Measurements from ENCODE around the gene ACKR3. TPM values are rescaled to one million over a fixed set of nuclear protein-coding genes. Genes with fewer than 3 reads are reported as not detected.

ACKR3 gene
- total and polyA plus RNA-seq, 10 of the 15 experiments (the other 5 are each of a cell fraction or from before 2014, with no cell fraction given), result 3.0 to 154 (median 6.4) TPM

DNA sequence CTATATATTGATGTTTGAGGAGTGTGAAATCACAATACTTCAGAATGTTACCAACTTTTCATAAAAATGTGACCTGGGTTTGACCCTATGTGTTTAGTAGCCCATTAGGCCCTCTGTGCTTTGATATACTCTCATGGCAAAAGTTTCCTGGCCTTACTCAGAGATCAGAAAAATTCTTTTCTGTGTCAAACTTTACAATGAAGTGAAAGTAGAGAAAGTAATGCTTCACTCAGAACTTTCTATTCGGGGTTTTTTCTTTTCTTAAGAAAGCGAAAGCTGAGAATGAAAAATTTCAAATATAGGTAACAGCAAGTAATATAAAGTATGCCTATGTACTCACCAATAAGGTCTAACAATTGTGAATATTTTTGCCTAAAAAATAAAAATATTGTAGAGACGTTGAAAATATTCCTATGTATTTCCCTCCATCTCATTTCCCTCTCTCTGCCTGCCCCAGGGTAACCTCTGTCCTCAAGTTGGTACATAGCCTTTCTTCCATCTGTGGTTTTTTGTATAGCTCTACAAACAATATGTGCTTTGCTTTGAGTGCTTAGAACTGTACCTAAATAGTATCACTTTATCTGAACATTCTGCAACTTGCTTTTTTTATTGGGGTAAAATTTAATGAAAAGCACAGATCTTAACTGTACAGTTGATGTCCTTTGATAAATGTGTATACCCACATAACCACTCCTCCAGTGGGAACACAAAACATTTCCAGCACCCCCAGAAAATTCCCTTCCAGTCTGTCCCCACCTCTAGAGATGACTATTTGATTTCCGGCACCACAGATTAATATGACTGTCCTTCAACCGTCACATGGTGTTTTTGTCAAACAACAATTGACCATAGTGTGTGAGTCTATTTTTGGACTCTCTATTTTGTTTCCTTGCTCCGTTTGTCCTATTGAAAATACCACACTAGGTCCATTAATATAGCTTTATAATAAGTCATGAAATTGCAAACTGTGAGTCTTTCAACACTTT is 10.3 kb upstream of the ACKR3 start (continued):
- TF ChIP-seq, protein P1, sequence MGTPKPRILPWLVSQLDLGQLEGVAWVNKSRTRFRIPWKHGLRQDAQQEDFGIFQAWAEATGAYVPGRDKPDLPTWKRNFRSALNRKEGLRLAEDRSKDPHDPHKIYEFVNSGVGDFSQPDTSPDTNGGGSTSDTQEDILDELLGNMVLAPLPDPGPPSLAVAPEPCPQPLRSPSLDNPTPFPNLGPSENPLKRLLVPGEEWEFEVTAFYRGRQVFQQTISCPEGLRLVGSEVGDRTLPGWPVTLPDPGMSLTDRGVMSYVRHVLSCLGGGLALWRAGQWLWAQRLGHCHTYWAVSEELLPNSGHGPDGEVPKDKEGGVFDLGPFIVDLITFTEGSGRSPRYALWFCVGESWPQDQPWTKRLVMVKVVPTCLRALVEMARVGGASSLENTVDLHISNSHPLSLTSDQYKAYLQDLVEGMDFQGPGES (IDR thresholded peaks at IDR 0.05), result no peak
- TF ChIP-seq, protein P2, sequence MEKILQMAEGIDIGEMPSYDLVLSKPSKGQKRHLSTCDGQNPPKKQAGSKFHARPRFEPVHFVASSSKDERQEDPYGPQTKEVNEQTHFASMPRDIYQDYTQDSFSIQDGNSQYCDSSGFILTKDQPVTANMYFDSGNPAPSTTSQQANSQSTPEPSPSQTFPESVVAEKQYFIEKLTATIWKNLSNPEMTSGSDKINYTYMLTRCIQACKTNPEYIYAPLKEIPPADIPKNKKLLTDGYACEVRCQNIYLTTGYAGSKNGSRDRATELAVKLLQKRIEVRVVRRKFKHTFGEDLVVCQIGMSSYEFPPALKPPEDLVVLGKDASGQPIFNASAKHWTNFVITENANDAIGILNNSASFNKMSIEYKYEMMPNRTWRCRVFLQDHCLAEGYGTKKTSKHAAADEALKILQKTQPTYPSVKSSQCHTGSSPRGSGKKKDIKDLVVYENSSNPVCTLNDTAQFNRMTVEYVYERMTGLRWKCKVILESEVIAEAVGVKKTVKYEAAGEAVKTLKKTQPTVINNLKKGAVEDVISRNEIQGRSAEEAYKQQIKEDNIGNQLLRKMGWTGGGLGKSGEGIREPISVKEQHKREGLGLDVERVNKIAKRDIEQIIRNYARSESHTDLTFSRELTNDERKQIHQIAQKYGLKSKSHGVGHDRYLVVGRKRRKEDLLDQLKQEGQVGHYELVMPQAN (conservative IDR thresholded peaks at IDR 0.05), result no peak
- TF ChIP-seq MTA3 (IDR thresholded peaks at IDR 0.05; ENCODE audit: borderline replicate concordance, low read length) (peak; percentile 86; the same call in 1 of the 2 replicates), ZSCAN29 (IDR thresholded peaks at IDR 0.05) (no peak), EZH2 (IDR thresholded peaks at IDR 0.05; ENCODE audit: borderline replicate concordance, control insufficient read depth, low read depth, low read length) (no peak), YBX1 (IDR thresholded peaks at IDR 0.05) (no peak), FOXK2 (IDR thresholded peaks at IDR 0.05) (no peak), NR2F1 (conservative IDR thresholded peaks at IDR 0.05) (0 out of 2 replicates have a peak, but pooled peaks have one; percentile 54), TBL1XR1 (IDR thresholded peaks at IDR 0.05; ENCODE audit: low read depth, low read length) (peak; percentile 86), NRF1 (conservative IDR thresholded peaks at IDR 0.05; ENCODE audit: low read depth, low read length) (no peak), SP1 (IDR thresholded peaks at IDR 0.05; ENCODE audit: low read depth, low read length) (peak; percentile 33), TCF7 (IDR thresholded peaks at IDR 0.05; ENCODE audit: borderline replicate concordance) (peak; percentile 52; the same call in 1 of the 2 replicates), ZNF274 (IDR thresholded peaks at IDR 0.05; ENCODE audit: insufficient read depth, insufficient read length) (no peak), NFIC (IDR thresholded peaks at IDR 0.05; ENCODE audit: low read depth, low read length) (peak; percentile 93), ATF7 (IDR thresholded peaks at IDR 0.05; ENCODE audit: low read depth) (no peak; the same call in 1 of the 2 replicates), CEBPB (IDR thresholded peaks at IDR 0.05; ENCODE audit: borderline replicate concordance in 1 of 2, low read depth in 2 of 2, low read length in 2 of 2) (peak in 1 of 2 experiments; percentile 80; a peak in 1 of 4 replicates), HDAC2 (IDR thresholded peaks at IDR 0.05) (no peak), CBX3 (IDR thresholded peaks at IDR 0.05; ENCODE audit: borderline replicate concordance, low read depth) (no peak), MYB (IDR thresholded peaks at IDR 0.05; ENCODE audit: borderline replicate concordance, low read depth, low read length) (no peak), TARDBP (IDR thresholded peaks at IDR 0.05; ENCODE audit: borderline replicate concordance) (no peak), SREBF2 (IDR thresholded peaks at IDR 0.05; ENCODE audit: low read length) (no peak), KLF5 (IDR thresholded peaks at IDR 0.05; ENCODE audit: partially characterized antibody) (no peak), NBN (IDR thresholded peaks at IDR 0.05) (0 out of 2 replicates have a peak, but pooled peaks have one; percentile 54)
- TF ChIP-seq, protein P3, sequence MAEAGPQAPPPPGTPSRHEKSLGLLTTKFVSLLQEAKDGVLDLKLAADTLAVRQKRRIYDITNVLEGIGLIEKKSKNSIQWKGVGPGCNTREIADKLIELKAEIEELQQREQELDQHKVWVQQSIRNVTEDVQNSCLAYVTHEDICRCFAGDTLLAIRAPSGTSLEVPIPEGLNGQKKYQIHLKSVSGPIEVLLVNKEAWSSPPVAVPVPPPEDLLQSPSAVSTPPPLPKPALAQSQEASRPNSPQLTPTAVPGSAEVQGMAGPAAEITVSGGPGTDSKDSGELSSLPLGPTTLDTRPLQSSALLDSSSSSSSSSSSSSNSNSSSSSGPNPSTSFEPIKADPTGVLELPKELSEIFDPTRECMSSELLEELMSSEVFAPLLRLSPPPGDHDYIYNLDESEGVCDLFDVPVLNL (IDR thresholded peaks at IDR 0.05; ENCODE audit: low read depth, low read length), result no peak
- TF ChIP-seq, protein P4, sequence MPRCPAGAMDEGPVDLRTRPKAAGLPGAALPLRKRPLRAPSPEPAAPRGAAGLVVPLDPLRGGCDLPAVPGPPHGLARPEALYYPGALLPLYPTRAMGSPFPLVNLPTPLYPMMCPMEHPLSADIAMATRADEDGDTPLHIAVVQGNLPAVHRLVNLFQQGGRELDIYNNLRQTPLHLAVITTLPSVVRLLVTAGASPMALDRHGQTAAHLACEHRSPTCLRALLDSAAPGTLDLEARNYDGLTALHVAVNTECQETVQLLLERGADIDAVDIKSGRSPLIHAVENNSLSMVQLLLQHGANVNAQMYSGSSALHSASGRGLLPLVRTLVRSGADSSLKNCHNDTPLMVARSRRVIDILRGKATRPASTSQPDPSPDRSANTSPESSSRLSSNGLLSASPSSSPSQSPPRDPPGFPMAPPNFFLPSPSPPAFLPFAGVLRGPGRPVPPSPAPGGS (IDR thresholded peaks at IDR 0.05; ENCODE audit: borderline replicate concordance, insufficient read depth, low read depth, low read length, poor library complexity, severe bottlenecking), result peak; percentile 83
- TF ChIP-seq, protein P5, sequence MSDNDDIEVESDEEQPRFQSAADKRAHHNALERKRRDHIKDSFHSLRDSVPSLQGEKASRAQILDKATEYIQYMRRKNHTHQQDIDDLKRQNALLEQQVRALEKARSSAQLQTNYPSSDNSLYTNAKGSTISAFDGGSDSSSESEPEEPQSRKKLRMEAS (IDR thresholded peaks at IDR 0.05; ENCODE audit: low read depth, low read length), result no peak
